ENCODE measurements around the gene EXOSC10. TPM values are rescaled to one million over a fixed set of nuclear protein-coding genes. Genes with fewer than 3 reads are reported as not detected.

Gene EXOSC10
- total RNA-seq, 1 donor from 2014 or later: 47.7 TPM

- Histone ChIP-seq H3K4me1 (peaks cover 6% of the 10 kb centered on the region), H3K27me3 (ENCODE audit: low read depth) (no peaks in the 10 kb centered on the region), H3K4me3 (no peak overlapping the region), H3K9me3 (no peaks in the 10 kb centered on the region), H3K27ac (peak overlapping the region; percentile 7), H3K36me3 (peaks cover 79% of the 10 kb centered on the region)
- no peak for ATAC-seq
- no peak for DNase-seq
- intact Hi-C loops (cut with DNase I): no loop called here
- TF ChIP-seq CTCF (IDR thresholded peaks at IDR 0.05): no peak
These were observed 43.7 kb upstream of the EXOSC10 start for GRCh38 chr1:11143401-11143800.

GRCh38 chr1:11142618-11143391, 43.1 kb upstream of the EXOSC10 start:
- Histone ChIP-seq H3K27ac (no peak overlapping the region), H3K27me3 (ENCODE audit: low read depth) (no peaks in the 10 kb centered on the region), H3K36me3 (peaks cover 79% of the 10 kb centered on the region), H3K4me3 (no peak overlapping the region), H3K4me1 (peaks cover 6% of the 10 kb centered on the region), H3K9me3 (no peaks in the 10 kb centered on the region)
- DNase-seq (no peak), ATAC-seq (no peak)
- intact Hi-C loops (cut with DNase I): no loop called here
- TF ChIP-seq CTCF (IDR thresholded peaks at IDR 0.05): no peak

- DNase-seq (no peak), ATAC-seq (no peak)
- no peaks in the 10 kb centered on the region for H3K9me3 ChIP-seq
- H3K4me1 ChIP-seq: no peaks in the 10 kb centered on the region
- no peaks in the 10 kb centered on the region for H3K27me3 ChIP-seq (ENCODE audit: low read depth)
- H3K36me3 ChIP-seq: peaks cover 77% of the 10 kb centered on the region
- no peak for TF ChIP-seq CTCF (IDR thresholded peaks at IDR 0.05)
- no peak overlapping the region for H3K4me3 ChIP-seq
- H3K27ac ChIP-seq: no peak overlapping the region
- intact Hi-C loops (cut with DNase I): no loop called here
These were observed 39.3 kb upstream of the EXOSC10 start for GRCh38 chr1:11138952-11139351.

GRCh38 chr1:11138029-11138428, 38.4 kb upstream of the EXOSC10 start:
- Histone ChIP-seq H3K4me1 (no peaks in the 10 kb centered on the region), H3K36me3 (peaks cover 78% of the 10 kb centered on the region), H3K27me3 (ENCODE audit: low read depth) (no peaks in the 10 kb centered on the region), H3K4me3 (no peak overlapping the region), H3K27ac (no peak overlapping the region), H3K9me3 (no peaks in the 10 kb centered on the region)
- TF ChIP-seq CTCF (IDR thresholded peaks at IDR 0.05): no peak
- ATAC-seq (no peak), DNase-seq (no peak)
- intact Hi-C loops (cut with DNase I): no loop called here

GRCh38 chr1:11134898-11135266, 35.2 kb upstream of the EXOSC10 start:
- Histone ChIP-seq H3K27me3 (ENCODE audit: low read depth) (no peaks in the 10 kb centered on the region), H3K4me1 (no peaks in the 10 kb centered on the region), H3K4me3 (no peak overlapping the region), H3K27ac (no peak overlapping the region), H3K36me3 (peaks cover 95% of the 10 kb centered on the region), H3K9me3 (no peaks in the 10 kb centered on the region)
- TF ChIP-seq CTCF (IDR thresholded peaks at IDR 0.05): no peak
- intact Hi-C loops (cut with DNase I): no loop called here
- DNase-seq: no peak
- no peak for ATAC-seq

Measured in lower lobe of right lung (tissue), 2 donors.